Smooth muscle cell (in vitro differentiated cells): ENCODE results near the gene PPP3R1. TPM values are rescaled to one million over a fixed set of nuclear protein-coding genes. Genes with fewer than 3 reads are reported as not detected.

Source experiments
- DNase-seq: peaks from one replicate; lab custom pipeline; 2025; ENCODE audit not compliant: unreplicated experiment; lab: John Stamatoyannopoulos, UW
- H2AFZ ChIP-seq: fragments of 200-600 bp; sonication (generic); 2 replicates; pipeline ENCODE4 v1.6.0; 2016; ENCODE audit warnings: antibody characterized with exemption, low read depth, mild to moderate bottlenecking
- H3F3A ChIP-seq: fragments of 200-600 bp; sonication (generic); 2 replicates; pipeline ENCODE4 v1.6.0; 2017; ENCODE audit warnings: antibody characterized with exemption, low read depth
- H3K27ac ChIP-seq: fragments of 200-600 bp; sonication (generic); 2 replicates; pipeline ENCODE4 v1.5.1; 2016; ENCODE audit warnings: low read depth, mild to moderate bottlenecking
- H3K27me3 ChIP-seq: fragments of 200-600 bp; sonication (generic); 2 replicates; pipeline ENCODE4 v1.6.1; 2016; ENCODE audit warnings: low read depth, mild to moderate bottlenecking
- H3K36me3 ChIP-seq: fragments of 200-600 bp; sonication (generic); 2 replicates; pipeline ENCODE4 v1.5.1; 2016; ENCODE audit warnings: low read depth
- H3K4me1 ChIP-seq: fragments of 200-600 bp; sonication (generic); 2 replicates; pipeline ENCODE4 v1.5.1; 2016; ENCODE audit warnings: low read depth
- H3K4me2 ChIP-seq: fragments of 200-600 bp; sonication (generic); 2 replicates; pipeline ENCODE4 v1.6.0; 2016; ENCODE audit warnings: mild to moderate bottlenecking
- H3K4me3 ChIP-seq: fragments of 200-600 bp; sonication (generic); 2 replicates; pipeline ENCODE4 v1.5.1; 2016; ENCODE audit warnings: mild to moderate bottlenecking
- H3K79me2 ChIP-seq: fragments of 200-600 bp; sonication (generic); 2 replicates; pipeline ENCODE4 v1.6.0; 2016; ENCODE audit warnings: low read depth, mild to moderate bottlenecking
- H3K9ac ChIP-seq: fragments of 200-600 bp; sonication (generic); 2 replicates; pipeline ENCODE4 v1.6.0; 2016; ENCODE audit warnings: low read depth
- H3K9me3 ChIP-seq: fragments of 200-600 bp; sonication (generic); replicated peaks from 2 replicates; pipeline ENCODE4 v1.5.1; 2016; ENCODE audit warnings: low read depth
- H4K20me1 ChIP-seq: fragments of 200-600 bp; sonication (generic); 2 replicates; pipeline ENCODE4 v1.6.0; 2016; ENCODE audit warnings: low read depth
- WGBS: methylation state at CpG from one replicate; pipeline ENCODE4 v1.1.7; 2016; ENCODE audit warnings: low lambda C conversion rate; 5-methylcytosine and 5-hydroxymethylcytosine counted together
- polyA plus RNA-seq: library from polyadenylated mRNA; unstranded; fragments of >200 nt; fragmentation: Nextera tagmentation; extraction: Ambion mirVana; gene quantifications from 2 replicates; pipeline ENCODE4 v1.2.1, GENCODE V29; 2016
- total RNA-seq: library from RNA; depleted of rRNA; stranded (reverse); fragments of >200 nt; gene quantifications from 2 replicates; pipeline ENCODE4 v1.2.3, GENCODE V29; 2014
- TF ChIP-seq, protein P1 (sequence below): fragments of 200-600 bp; sonication (generic); IDR thresholded peaks from 2 replicates; pipeline ENCODE4 v1.5.1; 2017; ENCODE audit warnings: borderline replicate concordance, mild to moderate bottlenecking, antibody characterized with exemption; ENCODE audit not compliant: insufficient read depth, poor library complexity, severe bottlenecking

The PPP3R1 gene
- total and polyA plus RNA-seq, 2 experiments from 2014 or later, result 4.7 to 33.5 TPM

DNA sequence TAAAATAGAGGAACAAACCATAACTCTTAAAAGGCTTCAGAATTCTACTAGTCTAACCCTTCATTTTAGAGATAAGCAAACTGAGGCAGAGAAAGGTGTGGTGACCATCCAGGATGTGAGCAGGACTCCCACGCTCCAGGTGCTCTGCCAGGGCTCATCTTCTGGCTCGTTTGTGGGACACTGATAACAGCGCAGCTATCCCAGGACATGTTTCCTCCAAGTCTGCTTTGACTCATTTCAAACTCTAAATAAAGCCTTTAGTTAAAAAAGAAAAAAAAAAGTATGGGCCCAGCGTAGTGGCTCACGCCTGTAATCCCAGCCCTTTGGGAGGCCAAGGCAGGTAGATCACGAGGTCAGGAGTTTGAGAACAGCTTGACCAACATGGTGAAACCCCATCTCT, 39.0 kb upstream of the PPP3R1 start:
- H3F3A ChIP-seq, result no peaks in the 10 kb centered on the region
- H3K4me1 ChIP-seq, result peaks cover 4% of the 10 kb centered on the region
- 73% methylated on average over 6 of the region's 6 CpGs for WGBS

GRCh38 chr2:68290901-68291300, 38.6 kb upstream of the PPP3R1 start:
- Histone ChIP-seq H3K4me2 (no peak overlapping the region), H3F3A (no peaks in the 10 kb centered on the region), H4K20me1 (no peaks in the 10 kb centered on the region), H3K27ac (no peak overlapping the region), H3K27me3 (peaks cover 3% of the 10 kb centered on the region), H3K4me3 (no peak overlapping the region), H3K9ac (no peak overlapping the region), H3K79me2 (no peaks in the 10 kb centered on the region), H3K4me1 (peaks cover 4% of the 10 kb centered on the region), H3K36me3 (no peaks in the 10 kb centered on the region), H2AFZ (no peak overlapping the region), H3K9me3 (no peaks in the 10 kb centered on the region)
- TF ChIP-seq, protein P1, sequence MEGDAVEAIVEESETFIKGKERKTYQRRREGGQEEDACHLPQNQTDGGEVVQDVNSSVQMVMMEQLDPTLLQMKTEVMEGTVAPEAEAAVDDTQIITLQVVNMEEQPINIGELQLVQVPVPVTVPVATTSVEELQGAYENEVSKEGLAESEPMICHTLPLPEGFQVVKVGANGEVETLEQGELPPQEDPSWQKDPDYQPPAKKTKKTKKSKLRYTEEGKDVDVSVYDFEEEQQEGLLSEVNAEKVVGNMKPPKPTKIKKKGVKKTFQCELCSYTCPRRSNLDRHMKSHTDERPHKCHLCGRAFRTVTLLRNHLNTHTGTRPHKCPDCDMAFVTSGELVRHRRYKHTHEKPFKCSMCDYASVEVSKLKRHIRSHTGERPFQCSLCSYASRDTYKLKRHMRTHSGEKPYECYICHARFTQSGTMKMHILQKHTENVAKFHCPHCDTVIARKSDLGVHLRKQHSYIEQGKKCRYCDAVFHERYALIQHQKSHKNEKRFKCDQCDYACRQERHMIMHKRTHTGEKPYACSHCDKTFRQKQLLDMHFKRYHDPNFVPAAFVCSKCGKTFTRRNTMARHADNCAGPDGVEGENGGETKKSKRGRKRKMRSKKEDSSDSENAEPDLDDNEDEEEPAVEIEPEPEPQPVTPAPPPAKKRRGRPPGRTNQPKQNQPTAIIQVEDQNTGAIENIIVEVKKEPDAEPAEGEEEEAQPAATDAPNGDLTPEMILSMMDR, result no peak
- 62% methylated on average over 5 of the region's 5 CpGs for WGBS
- DNase-seq, result no peak

More for the DNA sequence above, 39.0 kb upstream of the PPP3R1 start:
- Histone ChIP-seq H3K27me3 (peaks cover 3% of the 10 kb centered on the region), H3K4me3 (no peak overlapping the region), H3K9me3 (no peaks in the 10 kb centered on the region), H3K9ac (no peak overlapping the region), H3K4me2 (no peak overlapping the region), H3K79me2 (no peaks in the 10 kb centered on the region), H3K27ac (no peak overlapping the region), H2AFZ (no peak overlapping the region), H4K20me1 (no peaks in the 10 kb centered on the region), H3K36me3 (no peaks in the 10 kb centered on the region)
- TF ChIP-seq, protein P1, result no peak
- DNase-seq, result no peak

DNA sequence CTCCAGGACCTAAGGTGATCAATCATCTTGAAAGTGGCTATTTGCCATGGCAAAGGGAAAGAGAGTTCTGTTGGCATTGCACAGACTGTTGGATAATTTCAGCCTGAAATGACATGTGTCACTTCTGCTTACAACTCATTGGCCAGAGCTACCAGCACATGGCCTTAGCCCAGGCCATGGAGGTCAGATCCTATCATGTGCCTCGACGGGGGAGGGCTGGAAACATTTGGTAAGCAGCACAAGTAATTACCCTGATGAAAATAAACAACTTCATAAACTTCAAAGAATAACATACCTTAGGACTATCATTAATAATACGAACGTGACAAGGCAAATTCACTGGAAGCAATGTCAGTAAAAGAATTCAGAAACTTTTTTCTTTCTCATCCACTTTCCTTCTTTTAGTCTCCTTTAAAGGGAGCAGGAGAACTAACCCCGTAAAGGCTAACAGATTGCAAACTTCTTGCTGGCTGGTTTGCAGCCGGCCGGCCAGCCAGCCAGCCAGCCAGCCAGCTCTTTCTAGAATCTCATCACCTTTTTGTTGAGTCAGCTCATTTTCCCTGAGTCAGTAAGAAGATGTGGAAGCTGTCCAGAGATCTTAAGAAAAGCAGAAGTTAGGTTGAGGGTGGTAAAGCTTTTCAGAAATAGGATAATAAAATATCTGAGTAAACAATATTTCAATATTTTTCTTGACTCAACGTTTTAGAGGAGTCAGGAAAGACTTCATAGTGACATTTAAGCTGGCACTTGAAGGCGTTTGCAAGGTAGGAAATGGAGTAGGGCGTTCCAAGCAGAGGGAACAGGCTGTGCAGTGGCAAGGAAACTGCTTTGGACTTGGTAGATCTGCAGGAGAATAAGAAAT, 35.5 kb upstream of the PPP3R1 start:
- no peak overlapping the region for H2AFZ ChIP-seq
- H3K36me3 ChIP-seq, result no peaks in the 10 kb centered on the region
- H3F3A ChIP-seq, result no peaks in the 10 kb centered on the region
- H3K4me1 ChIP-seq, result peaks cover 4% of the 10 kb centered on the region
- WGBS, result 56% methylated on average over 10 of the region's 10 CpGs
- H3K4me3 ChIP-seq, result no peak overlapping the region
- TF ChIP-seq, protein P1, result no peak
- no peak overlapping the region for H3K27ac ChIP-seq
- H3K79me2 ChIP-seq, result no peaks in the 10 kb centered on the region
- no peak for DNase-seq
- peaks cover 5% of the 10 kb centered on the region for H3K27me3 ChIP-seq
- H4K20me1 ChIP-seq, result no peaks in the 10 kb centered on the region
- H3K9me3 ChIP-seq, result no peaks in the 10 kb centered on the region
- no peak overlapping the region for H3K9ac ChIP-seq
- H3K4me2 ChIP-seq, result no peak overlapping the region
